Lung (tissue), 12 donors: ENCODE measurements around the gene CCDC86. TPM values are rescaled to one million over a fixed set of nuclear protein-coding genes. Genes with fewer than 3 reads are reported as not detected.

Experiments used
- ATAC-seq: fragments of 200-7000 bp; cut with Tn5 transposase; one replicate; pipeline ENCODE4 v1.9.1; 2020; ENCODE audit warnings: moderate number of reproducible peaks; ENCODE audit not compliant: insufficient read depth, low FRiP score
- DNase-seq, 3 donors: peaks; one replicate each; pipeline ENCODE4 v3.0.0-alpha.2; 2013 to 2017
- H3K27ac ChIP-seq, 2 donors: one replicate each; pipeline ENCODE4 v1.5.1; 2013; ENCODE audit warnings: mild to moderate bottlenecking in 2 of 2, moderate library complexity in 2 of 2, control low read depth in 1 of 2, inconsistent platforms in 1 of 2, low read depth in 1 of 2, low read length in 1 of 2
- H3K27me3 ChIP-seq, 3 donors: one replicate each; pipeline ENCODE4 v1.5.1; 2013; ENCODE audit warnings: low read length in 2 of 3; ENCODE audit not compliant: control insufficient read depth in 3 of 3, insufficient read depth in 3 of 3
- H3K36me3 ChIP-seq, 4 donors: one replicate each; pipeline ENCODE4 v1.5.1; 2013; ENCODE audit warnings: low read length in 4 of 4, mild to moderate bottlenecking in 1 of 4, moderate library complexity in 1 of 4; ENCODE audit not compliant: control insufficient read depth in 4 of 4, insufficient read depth in 4 of 4
- H3K4me1 ChIP-seq, 5 donors: one replicate each; pipeline ENCODE4 v1.5.1; 2013; ENCODE audit warnings: low read length in 5 of 5, mild to moderate bottlenecking in 2 of 5, moderate library complexity in 1 of 5; ENCODE audit not compliant: control insufficient read depth in 5 of 5, insufficient read depth in 5 of 5
- H3K4me3 ChIP-seq: one replicate; pipeline ENCODE4 v1.5.1; 2013; ENCODE audit warnings: mild to moderate bottlenecking, control low read depth, moderate library complexity
- H3K9ac ChIP-seq, 2 donors: one replicate each; pipeline ENCODE4 v1.5.1; 2013; ENCODE audit warnings: low read length in 2 of 2, control low read depth in 1 of 2; ENCODE audit not compliant: insufficient read depth in 1 of 2
- H3K9me3 ChIP-seq, 4 donors: one replicate each; pipeline ENCODE4 v1.5.1; 2013; ENCODE audit warnings: low read length in 3 of 4, mild to moderate bottlenecking in 1 of 4, moderate library complexity in 1 of 4; ENCODE audit not compliant: control insufficient read depth in 4 of 4, insufficient read depth in 3 of 4
- CTCF ChIP-seq: IDR thresholded peaks from 2 replicates; pipeline ENCODE4 v1.5.1; 2012; ENCODE audit warnings: mild to moderate bottlenecking; ENCODE audit errors: control extremely low read depth, extremely low read depth
- WGBS, 2 donors: extraction: QIAGEN DNeasy Blood & Tissue Kit; methylation state at CpG; one replicate each; pipeline ENCODE4 v1.1.7; 2013; 5-methylcytosine and 5-hydroxymethylcytosine counted together
- polyA plus RNA-seq, 2 donors: library from polyadenylated mRNA; stranded (reverse); fragments of 200-250 nt; gene quantifications; one replicate each; pipeline ENCODE4 v1.2.1, GENCODE V29; 2013
- total RNA-seq, 2 donors: library from RNA; depleted of rRNA in 1 of 2; stranded (reverse); fragments of >200 nt in 1 of 2; gene quantifications; one replicate each; pipeline ENCODE4 v1.2.1, GENCODE V29; 2014 to 2021
- donor health status: control.
- donor health status: control.
- donor health status: Bipolar disorder and iron deficiency.
- donor health status: healthy.
- donor health status: DM: yes; HTN: yes; CAD: no.

Gene CCDC86
- total and polyA plus RNA-seq, 4 donors: 8.7 to 25.0 (median 15.0) TPM

DNA sequence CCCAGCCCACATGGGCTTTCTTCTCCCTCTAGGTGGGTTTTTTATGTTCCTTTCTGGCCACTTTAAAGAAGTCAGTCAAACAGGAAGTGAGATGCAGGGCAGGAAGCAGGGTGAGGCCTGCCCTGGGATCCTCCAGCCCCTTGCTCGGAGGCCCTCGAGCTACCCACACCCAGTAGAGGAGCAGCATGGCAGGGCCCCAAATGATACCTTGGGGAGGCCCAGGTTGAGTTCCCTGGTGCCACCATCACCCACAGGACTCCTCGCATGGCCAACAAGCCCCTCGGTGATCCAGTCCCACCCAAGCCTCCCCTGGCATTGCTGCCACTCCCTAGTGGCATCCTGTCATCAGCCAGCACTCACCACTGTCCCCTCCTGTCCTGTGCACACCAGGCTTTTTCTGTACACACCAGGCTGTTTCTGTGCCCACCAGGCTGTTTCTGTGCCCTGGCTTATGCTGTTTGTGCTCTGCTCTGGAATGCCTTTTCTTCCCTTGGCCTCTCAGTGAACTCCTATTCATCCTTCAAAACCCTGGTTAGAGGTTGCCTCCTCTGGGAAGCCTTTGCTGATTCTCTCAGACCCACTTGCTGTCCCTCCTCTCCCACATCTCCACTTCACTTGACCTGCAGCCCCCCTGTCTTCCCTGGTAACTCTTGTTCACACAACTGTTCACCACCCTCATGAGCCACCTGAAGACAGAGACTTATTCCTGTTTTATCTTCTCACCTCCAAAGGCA lies 17.0 kb downstream of the CCDC86 start:
- TF ChIP-seq CTCF: no peak
- Histone ChIP-seq H3K36me3 (no peaks in the 10 kb centered on the region), H3K27me3 (peaks cover 0 to 22% (median 9%) of the 10 kb centered on the region in 3 donors), H3K9me3 (peaks cover 0 to 2% (median 0%) of the 10 kb centered on the region in 4 donors), H3K27ac (no peak overlapping the region), H3K4me3 (no peak overlapping the region), H3K4me1 (no peaks in the 10 kb centered on the region), H3K9ac (no peak overlapping the region)
- ATAC-seq (no peak), DNase-seq (no peak)
- 49 to 71% methylated on average over 4 of the region's 4 CpGs for WGBS, 2 donors

- Histone ChIP-seq H3K27me3 (peaks cover 0 to 17% (median 6%) of the 10 kb centered on the region in 3 donors), H3K4me1 (no peaks in the 10 kb centered on the region), H3K27ac (no peak overlapping the region), H3K36me3 (no peaks in the 10 kb centered on the region), H3K9ac (no peak overlapping the region), H3K9me3 (peaks cover 0 to 2% (median 0%) of the 10 kb centered on the region in 4 donors), H3K4me3 (no peak overlapping the region)
- no peak for TF ChIP-seq CTCF
- WGBS, 2 donors: 91 to 93% methylated on average over 15 of the region's 15 CpGs
- no peak for ATAC-seq
- DNase-seq: no peak
These were observed 17.8 kb downstream of the CCDC86 start for GRCh38 chr11:60859616-60860250.

- Histone ChIP-seq H3K4me3 (no peak overlapping the region), H3K27me3 (peaks cover 0 to 5% (median 5%) of the 10 kb centered on the region in 3 donors), H3K9me3 (peaks cover 0 to 2% (median 0%) of the 10 kb centered on the region in 4 donors), H3K9ac (no peak overlapping the region), H3K36me3 (no peaks in the 10 kb centered on the region), H3K4me1 (no peaks in the 10 kb centered on the region), H3K27ac (no peak overlapping the region)
- ATAC-seq (no peak), DNase-seq (no peak)
- WGBS, 2 donors: 42 to 53% methylated on average over 7 of the region's 7 CpGs
- TF ChIP-seq CTCF: no peak
These were observed 19.0 kb downstream of the CCDC86 start for GRCh38 chr11:60860943-60861342.
